Measurements from ENCODE around the gene PKP3.

The PKP3 gene

GRCh38 chr11:380491-380890 is 13.5 kb upstream of the PKP3 start:
- TF ChIP-seq CTCF (IDR thresholded peaks at IDR 0.05; ENCODE audit: low read depth, low read length) = no peak
- no peak overlapping the region for H3K4me3 ChIP-seq (replicated peaks in 1 of 2; ENCODE audit: low read depth in 2 of 2, low read length in 2 of 2)
- DNase-seq (ENCODE audit: low read depth in 2 of 2) = no peak

GRCh38 chr11:380996-381395 is 13.0 kb upstream of the PKP3 start:
- DNase-seq (ENCODE audit: low read depth in 2 of 2) = no peak
- TF ChIP-seq CTCF (IDR thresholded peaks at IDR 0.05; ENCODE audit: low read depth, low read length) = no peak
- no peak overlapping the region for H3K4me3 ChIP-seq (replicated peaks in 1 of 2; ENCODE audit: low read depth in 2 of 2, low read length in 2 of 2)

GRCh38 chr11:381501-382072 is 12.4 kb upstream of the PKP3 start:
- no peak overlapping the region for H3K4me3 ChIP-seq (replicated peaks in 1 of 2; ENCODE audit: low read depth in 2 of 2, low read length in 2 of 2)
- TF ChIP-seq CTCF (IDR thresholded peaks at IDR 0.05; ENCODE audit: low read depth, low read length) = no peak
- DNase-seq (ENCODE audit: low read depth in 2 of 2) = no peak

- H3K4me3 ChIP-seq (replicated peaks in 1 of 2; ENCODE audit: low read depth in 2 of 2, low read length in 2 of 2) = no peak overlapping the region
- TF ChIP-seq CTCF (IDR thresholded peaks at IDR 0.05; ENCODE audit: low read depth, low read length) = no peak
- no peak for DNase-seq (ENCODE audit: low read depth in 2 of 2)
These were observed 11.9 kb upstream of the PKP3 start for GRCh38 chr11:382081-382629.

- H3K4me3 ChIP-seq (replicated peaks in 1 of 2; ENCODE audit: low read depth in 2 of 2, low read length in 2 of 2) = no peak overlapping the region
- no peak for TF ChIP-seq CTCF (IDR thresholded peaks at IDR 0.05; ENCODE audit: low read depth, low read length)
- DNase-seq (ENCODE audit: low read depth in 2 of 2) = no peak
These were observed 10.6 kb upstream of the PKP3 start for GRCh38 chr11:383431-383830.

GRCh38 chr11:384511-384910 is 9.5 kb upstream of the PKP3 start:
- H3K4me3 ChIP-seq (replicated peaks in 1 of 2; ENCODE audit: low read depth in 2 of 2, low read length in 2 of 2) = no peak overlapping the region
- DNase-seq (ENCODE audit: low read depth in 2 of 2) = no peak
- TF ChIP-seq CTCF (IDR thresholded peaks at IDR 0.05; ENCODE audit: low read depth, low read length) = no peak
